Left ventricle myocardium inferior (tissue), 1 donor: Measurements from ENCODE around the gene STARD9. TPM values are rescaled to one million over a fixed set of nuclear protein-coding genes. Genes with fewer than 3 reads are reported as not detected.

Source experiments
- DNase-seq: peaks from one replicate; pipeline ENCODE4 v3.0.0-alpha.2; 2020
- H3K27ac ChIP-seq: fragments of 200-600 bp; replicated peaks from 2 replicates; pipeline ENCODE4 v1.8.0; 2021
- H3K27me3 ChIP-seq: fragments of 200-600 bp; 2 replicates; pipeline ENCODE4 v1.8.0; 2021; ENCODE audit warnings: low read depth
- H3K36me3 ChIP-seq: fragments of 200-600 bp; 2 replicates; pipeline ENCODE4 v1.8.0; 2021
- H3K4me1 ChIP-seq: fragments of 200-600 bp; 2 replicates; pipeline ENCODE4 v1.8.0; 2021
- H3K4me3 ChIP-seq: fragments of 200-600 bp; 2 replicates; pipeline ENCODE4 v1.8.0; 2021; ENCODE audit warnings: mild to moderate bottlenecking, moderate library complexity
- H3K9me3 ChIP-seq: fragments of 200-600 bp; replicated peaks from 2 replicates; pipeline ENCODE4 v1.8.0; 2021
- intact Hi-C: fragments of 100-400 bp; cut with micrococcal nuclease; formaldehyde crosslinking; loops from one replicate; pipeline ENCODE4 v1.11.0; 2022
- total RNA-seq: library from RNA; stranded (reverse); fragmentation: NEBNext Ultra II Directional; extraction: Animal tissue kit (Norgen Biotek cat#: 25700); gene quantifications from one replicate; pipeline ENCODE4 v1.2.1, GENCODE V29; 2021
- TF ChIP-seq, protein P1 (sequence below): fragments of 200-600 bp; IDR thresholded peaks from 2 replicates; pipeline ENCODE4 v1.8.0; 2021; ENCODE audit warnings: antibody characterized with exemption, mild to moderate bottlenecking, borderline replicate concordance
- donor health status: DM: no; HTN: yes; CAD: no; lungs with severe emphysema.

STARD9 gene
- total RNA-seq, 1 donor from 2014 or later: 4.9 TPM

DNA sequence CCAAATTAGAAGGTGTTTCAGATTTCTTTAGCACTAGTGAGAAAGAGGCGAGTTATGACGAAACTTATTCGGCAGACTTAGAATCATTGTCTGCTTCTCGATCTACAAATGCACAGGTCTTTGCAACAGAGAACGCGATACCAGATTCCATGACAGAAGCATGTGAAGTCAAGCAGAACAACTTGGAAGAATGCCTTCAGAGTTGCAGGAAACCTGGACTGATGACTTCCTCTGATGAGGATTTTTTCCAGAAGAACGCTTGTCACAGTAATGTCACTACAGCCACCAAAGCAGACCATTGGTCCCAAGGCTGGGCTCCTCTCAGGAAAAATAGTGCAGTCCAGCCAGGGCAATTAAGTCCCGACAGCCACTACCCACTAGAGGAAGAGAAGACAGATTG lies 110.9 kb downstream of the STARD9 start:
- no peaks in the 10 kb centered on the region for H3K27me3 ChIP-seq
- intact Hi-C loops: no loop called here
- H3K4me3 ChIP-seq: no peak overlapping the region
- DNase-seq: no peak
- peaks cover 4% of the 10 kb centered on the region for H3K4me1 ChIP-seq
- H3K36me3 ChIP-seq: peaks cover 96% of the 10 kb centered on the region
- H3K9me3 ChIP-seq: no peaks in the 10 kb centered on the region
- TF ChIP-seq, protein P1, sequence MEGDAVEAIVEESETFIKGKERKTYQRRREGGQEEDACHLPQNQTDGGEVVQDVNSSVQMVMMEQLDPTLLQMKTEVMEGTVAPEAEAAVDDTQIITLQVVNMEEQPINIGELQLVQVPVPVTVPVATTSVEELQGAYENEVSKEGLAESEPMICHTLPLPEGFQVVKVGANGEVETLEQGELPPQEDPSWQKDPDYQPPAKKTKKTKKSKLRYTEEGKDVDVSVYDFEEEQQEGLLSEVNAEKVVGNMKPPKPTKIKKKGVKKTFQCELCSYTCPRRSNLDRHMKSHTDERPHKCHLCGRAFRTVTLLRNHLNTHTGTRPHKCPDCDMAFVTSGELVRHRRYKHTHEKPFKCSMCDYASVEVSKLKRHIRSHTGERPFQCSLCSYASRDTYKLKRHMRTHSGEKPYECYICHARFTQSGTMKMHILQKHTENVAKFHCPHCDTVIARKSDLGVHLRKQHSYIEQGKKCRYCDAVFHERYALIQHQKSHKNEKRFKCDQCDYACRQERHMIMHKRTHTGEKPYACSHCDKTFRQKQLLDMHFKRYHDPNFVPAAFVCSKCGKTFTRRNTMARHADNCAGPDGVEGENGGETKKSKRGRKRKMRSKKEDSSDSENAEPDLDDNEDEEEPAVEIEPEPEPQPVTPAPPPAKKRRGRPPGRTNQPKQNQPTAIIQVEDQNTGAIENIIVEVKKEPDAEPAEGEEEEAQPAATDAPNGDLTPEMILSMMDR: no peak
- no peak overlapping the region for H3K27ac ChIP-seq

DNA sequence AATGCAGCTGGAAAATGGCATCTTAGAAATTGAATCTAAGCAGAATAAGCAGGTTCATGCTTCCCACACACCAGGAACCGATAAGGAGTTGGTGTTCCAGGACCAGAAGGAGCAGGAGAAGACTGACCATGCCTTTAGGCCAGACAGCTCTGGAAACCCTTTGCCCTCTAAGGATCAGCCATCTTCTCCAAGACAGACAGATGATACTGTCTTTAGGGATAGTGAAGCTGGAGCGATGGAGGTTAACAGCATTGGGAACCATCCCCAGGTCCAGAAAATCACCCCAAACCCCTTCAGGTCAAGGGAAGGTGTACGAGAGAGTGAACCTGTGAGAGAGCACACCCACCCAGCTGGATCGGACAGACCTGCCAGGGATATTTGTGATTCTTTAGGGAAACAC lies 112.3 kb downstream of the STARD9 start:
- TF ChIP-seq, protein P1: no peak
- H3K27ac ChIP-seq: no peak overlapping the region
- H3K36me3 ChIP-seq: peaks cover 96% of the 10 kb centered on the region
- no peaks in the 10 kb centered on the region for H3K9me3 ChIP-seq
- no peak for DNase-seq
- intact Hi-C loops: no loop called here
- H3K27me3 ChIP-seq: no peaks in the 10 kb centered on the region
- no peaks in the 10 kb centered on the region for H3K4me1 ChIP-seq
- H3K4me3 ChIP-seq: no peak overlapping the region

DNA sequence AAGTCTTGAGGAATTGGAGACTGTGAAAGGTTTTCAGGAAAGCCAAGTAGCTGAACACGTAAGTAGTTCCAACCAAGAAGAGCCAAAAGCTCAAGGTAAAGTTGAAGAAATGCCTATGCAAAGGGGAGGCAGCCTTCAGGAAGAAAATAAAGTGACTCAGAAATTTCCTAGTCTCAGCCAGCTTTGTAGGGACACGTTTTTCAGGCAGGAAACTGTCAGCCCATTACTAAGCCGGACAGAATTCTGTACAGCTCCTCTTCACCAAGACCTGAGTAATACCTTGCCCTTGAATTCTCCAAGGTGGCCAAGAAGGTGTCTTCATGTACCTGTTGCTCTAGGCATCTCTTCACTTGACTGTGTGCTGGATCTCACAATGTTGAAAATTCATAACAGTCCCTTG lies 112.9 kb downstream of the STARD9 start:
- no peak for DNase-seq
- Histone ChIP-seq H3K4me3 (no peak overlapping the region), H3K27me3 (no peaks in the 10 kb centered on the region), H3K9me3 (no peaks in the 10 kb centered on the region), H3K4me1 (no peaks in the 10 kb centered on the region), H3K27ac (no peak overlapping the region), H3K36me3 (peaks cover 95% of the 10 kb centered on the region)
- TF ChIP-seq, protein P1: no peak
- intact Hi-C loops: no loop called here

DNA sequence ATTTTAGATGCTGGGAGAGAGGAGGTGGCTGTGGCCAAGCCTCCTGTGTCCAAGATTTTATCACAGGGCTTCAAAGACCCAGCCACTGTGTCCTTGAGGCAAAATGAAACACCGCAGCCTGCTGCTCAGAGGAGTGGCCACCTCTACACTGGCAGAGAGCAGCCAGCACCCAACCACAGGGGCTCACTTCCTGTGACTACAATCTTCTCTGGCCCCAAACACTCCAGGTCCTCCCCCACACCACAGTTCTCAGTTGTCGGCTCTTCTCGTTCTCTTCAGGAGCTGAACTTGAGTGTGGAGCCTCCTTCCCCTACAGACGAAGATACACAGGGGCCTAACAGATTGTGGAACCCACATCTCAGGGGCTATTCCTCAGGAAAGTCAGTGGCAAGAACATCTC lies 115.9 kb downstream of the STARD9 start:
- H3K36me3 ChIP-seq: peaks cover 95% of the 10 kb centered on the region

DNA sequence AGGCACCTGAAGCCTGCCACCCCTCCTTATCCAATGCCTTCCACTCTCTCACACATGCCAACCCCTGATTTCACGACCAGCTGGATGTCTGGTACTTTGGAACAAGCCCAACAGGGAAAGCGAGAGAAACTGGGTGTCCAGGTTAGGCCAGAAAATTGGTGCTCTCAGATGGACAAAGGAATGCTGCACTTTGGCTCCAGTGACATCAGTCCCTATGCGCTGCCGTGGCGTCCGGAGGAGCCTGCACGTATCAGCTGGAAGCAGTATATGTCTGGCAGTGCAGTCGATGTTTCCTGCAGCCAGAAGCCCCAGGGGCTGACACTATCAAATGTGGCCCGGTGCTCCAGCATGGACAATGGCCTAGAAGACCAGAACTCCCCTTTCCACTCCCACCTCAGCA lies 116.4 kb downstream of the STARD9 start:
- Histone ChIP-seq H3K27ac (no peak overlapping the region), H3K4me1 (no peaks in the 10 kb centered on the region), H3K27me3 (no peaks in the 10 kb centered on the region), H3K4me3 (no peak overlapping the region), H3K9me3 (no peaks in the 10 kb centered on the region), H3K36me3 (peaks cover 95% of the 10 kb centered on the region)
- TF ChIP-seq, protein P1: no peak
- no peak for DNase-seq
- intact Hi-C loops: no loop called here

More for the DNA sequence above, 115.9 kb downstream of the STARD9 start:
- no peak for DNase-seq
- no peaks in the 10 kb centered on the region for H3K9me3 ChIP-seq
- TF ChIP-seq, protein P1: no peak
- H3K27ac ChIP-seq: no peak overlapping the region
- H3K27me3 ChIP-seq: no peaks in the 10 kb centered on the region
- H3K4me1 ChIP-seq: no peaks in the 10 kb centered on the region
- no peak overlapping the region for H3K4me3 ChIP-seq
- intact Hi-C loops: no loop called here

DNA sequence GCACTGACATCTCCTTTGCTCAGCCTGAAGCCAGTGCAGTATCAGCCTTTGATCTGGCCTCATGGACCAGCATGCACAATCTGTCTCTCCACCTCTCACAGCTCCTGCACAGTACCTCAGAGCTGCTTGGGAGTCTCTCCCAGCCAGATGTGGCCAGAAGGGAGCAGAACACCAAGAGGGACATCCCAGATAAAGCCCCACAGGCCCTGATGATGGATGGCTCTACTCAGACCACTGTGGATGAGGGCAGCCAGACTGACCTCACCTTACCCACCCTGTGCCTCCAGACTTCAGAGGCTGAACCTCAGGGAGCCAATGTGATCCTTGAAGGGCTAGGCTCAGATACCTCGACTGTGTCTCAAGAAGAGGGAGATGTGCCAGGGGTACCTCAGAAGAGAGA lies 117.1 kb downstream of the STARD9 start:
- H3K36me3 ChIP-seq: peaks cover 95% of the 10 kb centered on the region
- intact Hi-C loops: no loop called here

More for the DNA sequence above, 117.1 kb downstream of the STARD9 start:
- Histone ChIP-seq H3K27me3 (no peaks in the 10 kb centered on the region), H3K4me3 (no peak overlapping the region), H3K4me1 (no peaks in the 10 kb centered on the region), H3K27ac (no peak overlapping the region), H3K9me3 (no peaks in the 10 kb centered on the region)
- DNase-seq: no peak
- TF ChIP-seq, protein P1: no peak
